PFSK-1 (cell line): ENCODE measurements around the gene EFNB1.

Experiments
- FOXP2 ChIP-seq: optimal IDR thresholded peaks from 2 replicates; pipeline ENCODE3; 2011; ENCODE audit warnings: borderline replicate concordance, control low read depth, inconsistent platforms; ENCODE audit not compliant: insufficient read depth; ENCODE audit errors: extremely low read length, extremely low read depth
- POLR2AphosphoS5 ChIP-seq: IDR thresholded peaks from 2 replicates; pipeline ENCODE4 v1.6.1; 2012; ENCODE audit warnings: low read depth, mild to moderate bottlenecking, control low read depth, low read length, moderate library complexity
- SIN3A ChIP-seq: IDR thresholded peaks from 2 replicates; pipeline ENCODE4 v1.6.1; 2012; ENCODE audit warnings: mild to moderate bottlenecking, low read length, moderate library complexity, borderline replicate concordance; ENCODE audit not compliant: insufficient read depth
- TF ChIP-seq, protein P1 (sequence below), 2 experiments: IDR thresholded peaks; 2 replicates each; pipeline versions ENCODE4 v1.6.1 to v1.8.0; 2011 to 2012; ENCODE audit warnings: low read depth in 2 of 2, low read length in 2 of 2, control low read depth in 1 of 2, inconsistent platforms in 1 of 2, mild to moderate bottlenecking in 1 of 2, moderate library complexity in 1 of 2; ENCODE audit not compliant: insufficient read depth in 1 of 2

DNA sequence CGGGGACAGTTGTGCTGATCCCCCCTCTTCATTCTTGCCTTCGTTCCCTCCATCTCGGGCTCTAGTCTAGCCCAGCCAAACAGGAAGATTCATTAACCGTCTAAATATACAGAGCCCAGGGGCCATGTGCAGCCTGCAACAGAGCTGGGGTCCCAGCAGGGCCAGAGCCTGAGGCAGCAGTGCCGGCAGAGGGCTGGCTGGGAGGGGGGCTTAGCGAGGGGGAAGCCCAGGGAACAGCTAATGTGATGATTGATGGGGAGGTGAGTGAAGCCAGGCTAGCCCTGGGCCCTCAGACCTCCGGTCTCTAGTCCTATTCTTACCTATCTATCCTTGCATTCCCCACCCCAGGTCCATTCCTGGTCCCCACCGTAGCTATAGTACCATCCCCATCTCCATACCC lies 22.3 kb downstream of the EFNB1 start:
- TF ChIP-seq, protein P1, sequence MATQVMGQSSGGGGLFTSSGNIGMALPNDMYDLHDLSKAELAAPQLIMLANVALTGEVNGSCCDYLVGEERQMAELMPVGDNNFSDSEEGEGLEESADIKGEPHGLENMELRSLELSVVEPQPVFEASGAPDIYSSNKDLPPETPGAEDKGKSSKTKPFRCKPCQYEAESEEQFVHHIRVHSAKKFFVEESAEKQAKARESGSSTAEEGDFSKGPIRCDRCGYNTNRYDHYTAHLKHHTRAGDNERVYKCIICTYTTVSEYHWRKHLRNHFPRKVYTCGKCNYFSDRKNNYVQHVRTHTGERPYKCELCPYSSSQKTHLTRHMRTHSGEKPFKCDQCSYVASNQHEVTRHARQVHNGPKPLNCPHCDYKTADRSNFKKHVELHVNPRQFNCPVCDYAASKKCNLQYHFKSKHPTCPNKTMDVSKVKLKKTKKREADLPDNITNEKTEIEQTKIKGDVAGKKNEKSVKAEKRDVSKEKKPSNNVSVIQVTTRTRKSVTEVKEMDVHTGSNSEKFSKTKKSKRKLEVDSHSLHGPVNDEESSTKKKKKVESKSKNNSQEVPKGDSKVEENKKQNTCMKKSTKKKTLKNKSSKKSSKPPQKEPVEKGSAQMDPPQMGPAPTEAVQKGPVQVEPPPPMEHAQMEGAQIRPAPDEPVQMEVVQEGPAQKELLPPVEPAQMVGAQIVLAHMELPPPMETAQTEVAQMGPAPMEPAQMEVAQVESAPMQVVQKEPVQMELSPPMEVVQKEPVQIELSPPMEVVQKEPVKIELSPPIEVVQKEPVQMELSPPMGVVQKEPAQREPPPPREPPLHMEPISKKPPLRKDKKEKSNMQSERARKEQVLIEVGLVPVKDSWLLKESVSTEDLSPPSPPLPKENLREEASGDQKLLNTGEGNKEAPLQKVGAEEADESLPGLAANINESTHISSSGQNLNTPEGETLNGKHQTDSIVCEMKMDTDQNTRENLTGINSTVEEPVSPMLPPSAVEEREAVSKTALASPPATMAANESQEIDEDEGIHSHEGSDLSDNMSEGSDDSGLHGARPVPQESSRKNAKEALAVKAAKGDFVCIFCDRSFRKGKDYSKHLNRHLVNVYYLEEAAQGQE (IDR thresholded peaks at IDR 0.05; ENCODE audit: insufficient read depth in 1 of 2, low read depth in 2 of 2, low read length in 2 of 2) = no peak
- TF ChIP-seq SIN3A = no peak
- TF ChIP-seq POLR2AphosphoS5 = no peak
- no peak for TF ChIP-seq FOXP2
